GM18511 (cell line): ENCODE data around the gene CAMKK1.
A peak's percentile ranks its signal among the peaks of the same experiment; 100 is the strongest.

Experiments
- ATAC-seq: cut with Tn5 transposase; IDR thresholded peaks from one replicate; pipeline ENCODE4 v1.9.1; 2021; ENCODE audit warnings: mild to moderate bottlenecking, moderate library complexity; ENCODE audit not compliant: unreplicated experiment

Gene CAMKK1

DNA sequence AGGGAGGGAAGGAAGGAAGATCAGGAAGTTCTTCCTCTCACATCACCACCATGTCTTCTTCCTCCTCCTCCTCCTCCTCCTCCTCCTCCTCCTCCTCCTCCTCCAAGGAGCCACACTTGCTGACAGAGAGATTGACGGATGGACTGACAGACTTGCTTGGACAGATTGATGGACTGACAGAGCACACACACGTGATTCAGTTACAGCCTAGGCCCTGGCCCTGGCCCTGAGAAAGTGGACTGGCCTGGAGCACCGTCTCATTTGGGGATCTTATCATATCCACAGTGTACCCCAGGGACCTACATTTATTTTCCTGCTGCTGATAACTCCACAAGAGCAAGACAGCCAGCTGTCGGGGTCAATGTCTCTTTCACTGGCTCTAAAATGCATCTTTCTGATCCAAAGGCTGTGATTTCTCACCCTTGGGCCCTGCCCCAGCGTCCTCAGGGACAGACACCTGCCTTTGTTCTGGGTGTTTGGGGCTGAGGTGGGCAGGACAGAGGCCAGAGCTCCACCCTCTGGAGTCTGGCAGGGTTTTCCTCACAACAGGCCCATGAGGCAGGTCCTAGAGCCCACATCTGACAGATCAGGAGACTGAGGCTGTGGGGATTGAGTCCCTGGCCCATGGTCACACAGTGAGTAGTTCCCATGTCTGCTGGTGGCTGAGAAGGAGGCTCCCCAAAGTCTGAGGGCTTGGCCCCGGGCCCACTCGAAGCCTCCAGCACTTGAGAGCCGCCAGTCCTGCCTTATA is 25.7 kb upstream of the CAMKK1 start:
- ATAC-seq, result no peak

GRCh38 chr17:3917391-3917931 is 24.6 kb upstream of the CAMKK1 start:
- no peak for ATAC-seq

DNA sequence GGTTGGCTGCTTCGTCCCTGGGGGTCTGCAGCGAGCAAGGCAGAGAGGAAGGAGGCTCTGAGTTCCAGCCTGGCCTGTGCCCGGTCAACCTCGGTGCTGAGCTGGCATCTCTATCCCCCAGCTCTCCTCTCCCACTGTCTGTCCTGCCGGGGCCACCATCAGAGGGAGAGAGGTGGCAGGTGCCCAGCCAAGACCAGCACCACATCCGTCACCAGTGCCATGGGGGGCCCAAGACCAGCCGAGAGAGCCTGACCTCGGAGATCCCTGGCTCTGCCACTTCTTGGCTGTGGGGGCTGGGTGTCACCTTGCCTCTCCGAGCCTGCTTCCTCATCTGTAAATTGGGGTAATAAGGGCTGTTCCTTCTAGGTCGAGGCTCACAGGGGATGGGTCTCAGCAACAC is 24.0 kb upstream of the CAMKK1 start:
- no peak for ATAC-seq

DNA sequence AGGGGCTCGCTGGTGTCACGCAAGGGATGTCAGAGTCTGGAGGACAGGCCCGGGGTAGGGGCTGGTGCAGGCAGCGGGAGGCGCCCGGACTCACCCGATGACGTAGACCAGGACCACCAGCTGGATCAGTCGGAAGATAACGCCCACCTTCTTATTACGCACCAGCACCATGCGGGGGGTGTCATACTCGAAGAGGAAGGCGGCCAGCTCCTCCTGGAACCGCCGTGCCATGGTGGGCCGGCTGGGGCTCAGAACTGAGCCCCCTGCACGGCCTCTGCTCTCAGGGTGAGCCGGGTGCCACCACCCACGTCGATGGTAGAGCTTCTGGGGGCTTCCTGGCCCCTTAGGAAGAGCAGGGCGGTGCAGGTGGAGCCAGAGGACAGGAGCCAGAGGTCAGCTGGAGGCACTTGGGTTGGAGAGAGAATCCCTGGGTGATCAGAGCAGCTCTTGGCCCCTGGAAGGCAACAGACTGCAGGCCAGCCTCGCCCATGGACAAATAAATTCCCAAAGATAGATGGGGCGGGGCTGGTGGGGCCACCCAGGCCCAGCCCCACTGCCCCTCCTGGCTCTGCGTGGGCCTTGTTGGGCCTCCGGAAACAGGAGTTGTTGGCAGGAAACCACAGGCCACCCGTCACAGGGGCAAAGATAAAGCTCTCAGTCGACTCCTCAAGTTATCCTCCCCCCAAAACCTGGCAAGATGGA is 23.3 kb upstream of the CAMKK1 start, which contains the start of gene P2RX1:
Gene P2RX1, minus strand, starts transcription at position 471 of the 702 bp plus-strand sequence. Its CDS starts 240 bp downstream, at position 231.
- no peak for ATAC-seq

GRCh38 chr17:3915581-3915994 is 22.7 kb upstream of the CAMKK1 start:
- no peak for ATAC-seq

DNA sequence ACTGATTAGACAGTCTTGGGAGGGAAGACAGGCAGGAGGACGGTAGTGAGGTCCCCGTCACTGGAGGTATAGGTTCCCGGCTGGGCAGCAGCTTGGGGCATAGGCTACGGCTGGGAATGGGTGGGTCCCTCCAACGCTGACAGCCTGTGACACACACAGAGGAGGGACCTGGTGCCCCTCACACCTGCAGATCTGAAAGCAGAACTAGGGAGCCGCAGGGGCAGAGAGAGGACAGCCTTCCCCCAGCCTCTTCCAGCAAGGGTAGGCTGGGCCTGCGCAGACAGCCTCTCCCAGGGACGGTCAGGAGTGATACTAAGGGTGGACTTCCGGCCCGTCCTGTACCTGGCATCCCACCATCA is 21.4 kb upstream of the CAMKK1 start:
- ATAC-seq, result peak; percentile 59

DNA sequence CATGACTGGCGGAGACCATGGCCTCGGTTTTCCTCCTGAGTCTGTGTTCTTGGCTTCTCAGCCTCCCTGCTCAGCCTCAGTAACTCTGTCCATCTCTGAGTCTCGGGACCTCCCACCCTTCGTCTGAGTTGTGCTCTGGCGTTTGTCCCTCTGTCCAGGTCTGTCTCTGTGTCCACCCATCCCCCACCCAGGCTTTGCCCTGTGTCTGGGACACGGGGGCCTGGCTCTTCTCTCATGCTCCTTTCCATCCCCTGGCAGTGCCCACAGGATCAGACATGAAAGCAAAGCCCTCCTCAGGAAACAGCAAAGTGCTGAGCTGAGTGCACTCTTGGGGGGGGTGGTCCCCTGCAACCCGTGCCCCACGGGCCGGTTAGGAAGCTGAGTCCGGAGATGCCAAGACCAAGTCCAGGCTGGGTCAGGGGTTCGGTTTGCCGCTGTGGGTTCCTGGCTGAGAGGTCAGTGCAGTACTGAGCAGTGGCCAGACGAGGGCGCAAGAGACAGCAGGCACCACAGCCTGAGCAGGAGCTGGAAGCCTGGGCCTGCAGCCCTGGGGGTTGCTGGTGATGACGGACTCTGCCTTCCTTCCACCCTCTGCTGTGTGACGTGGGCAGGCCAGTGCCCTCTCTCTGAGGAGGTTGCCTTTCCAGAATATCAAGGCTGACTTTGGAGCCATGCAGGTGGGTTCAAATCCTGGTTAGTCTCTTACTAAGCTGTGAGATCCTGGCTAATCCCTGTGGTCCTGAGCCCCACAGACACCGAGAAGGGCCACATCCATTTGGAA is 20.9 kb upstream of the CAMKK1 start:
- ATAC-seq, result peak; percentile 43

GRCh38 chr17:3912827-3913226 is 20.0 kb upstream of the CAMKK1 start:
- no peak for ATAC-seq

- ATAC-seq, result peak; percentile 73
Observed at GRCh38 chr17:3911271-3912053, 18.6 kb upstream of the CAMKK1 start.

DNA sequence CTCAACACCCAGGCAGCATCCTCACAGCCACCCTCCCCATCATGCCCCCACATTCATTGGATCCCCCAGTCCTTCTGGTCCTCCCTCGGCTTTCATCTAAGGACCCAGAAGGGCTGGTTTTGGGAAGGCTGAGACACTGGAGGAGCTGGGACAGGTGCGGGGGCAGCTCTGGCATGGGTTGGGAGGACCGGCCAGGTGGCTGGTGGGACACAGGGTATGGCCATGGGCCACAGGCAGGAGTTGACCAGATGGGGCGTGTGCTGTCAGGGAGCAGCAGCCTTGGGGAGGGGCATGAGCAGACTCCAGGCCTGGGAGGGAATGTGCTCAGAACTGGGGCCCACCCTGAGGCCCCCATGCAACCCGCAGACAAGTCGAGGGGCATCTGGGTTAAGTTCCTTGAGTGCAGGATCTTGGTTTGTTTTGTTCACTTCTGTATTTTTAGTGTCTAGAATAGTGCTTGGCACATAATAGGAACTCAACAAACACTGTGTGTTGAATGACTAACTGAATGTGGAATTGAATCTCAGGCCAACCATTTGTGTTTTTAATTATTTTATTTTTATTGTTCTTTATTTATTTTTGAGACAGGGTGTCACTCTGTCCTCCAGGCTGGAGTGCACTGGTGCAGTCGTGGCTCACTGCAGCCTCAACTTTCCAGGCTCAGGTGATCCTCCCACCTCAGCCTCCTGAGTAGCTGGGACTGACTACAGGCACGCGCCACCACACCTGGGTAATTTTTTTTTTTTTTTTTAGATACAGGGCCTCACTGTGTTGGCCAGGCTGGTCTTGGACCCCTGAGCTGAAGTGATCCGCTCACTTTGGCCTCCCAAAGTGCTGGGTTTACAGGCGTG is 17.8 kb upstream of the CAMKK1 start:
- ATAC-seq, result peak; percentile 10

GRCh38 chr17:3909257-3909656 is 16.4 kb upstream of the CAMKK1 start:
- no peak for ATAC-seq

DNA sequence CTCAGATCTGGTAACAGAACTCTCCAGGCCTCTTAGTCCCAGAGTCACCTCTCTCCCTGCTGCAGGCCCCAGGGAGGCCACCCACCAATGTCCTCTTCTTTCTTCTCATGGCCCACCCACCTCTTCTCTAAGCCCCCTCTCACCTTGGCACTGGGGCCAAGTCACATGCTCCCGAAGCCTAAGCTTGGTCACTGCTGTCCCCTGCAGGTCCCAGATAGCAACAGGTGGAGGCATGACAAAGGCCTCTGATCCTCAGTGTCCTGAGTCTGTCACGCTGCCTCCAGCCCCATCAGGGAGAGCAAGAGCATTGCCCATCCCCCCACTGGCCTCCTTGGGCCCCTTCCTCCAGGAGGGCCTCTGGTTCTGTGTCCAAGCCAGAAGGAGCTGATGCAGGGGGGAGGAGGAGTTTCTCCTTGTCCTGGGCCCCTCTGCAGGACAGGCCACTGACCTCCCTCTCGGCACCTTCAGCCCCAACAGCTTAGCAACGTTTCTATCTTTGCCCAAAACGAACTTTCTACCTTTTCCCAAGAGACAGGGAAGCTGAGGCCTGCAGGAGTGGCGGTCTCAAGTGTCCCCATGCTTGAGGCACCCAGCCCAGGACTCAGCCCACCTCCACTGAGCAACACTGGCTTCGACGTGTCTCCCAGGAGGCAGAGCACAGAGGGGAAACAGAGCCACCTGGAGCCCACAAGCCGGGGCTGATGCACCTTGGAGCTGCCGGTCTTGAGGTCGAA is 14.8 kb upstream of the CAMKK1 start:
- ATAC-seq, result no peak

- ATAC-seq, result no peak
Observed at GRCh38 chr17:3906881-3907280, 14.0 kb upstream of the CAMKK1 start.

- no peak for ATAC-seq
Observed at GRCh38 chr17:3905017-3905520, 12.2 kb upstream of the CAMKK1 start.

DNA sequence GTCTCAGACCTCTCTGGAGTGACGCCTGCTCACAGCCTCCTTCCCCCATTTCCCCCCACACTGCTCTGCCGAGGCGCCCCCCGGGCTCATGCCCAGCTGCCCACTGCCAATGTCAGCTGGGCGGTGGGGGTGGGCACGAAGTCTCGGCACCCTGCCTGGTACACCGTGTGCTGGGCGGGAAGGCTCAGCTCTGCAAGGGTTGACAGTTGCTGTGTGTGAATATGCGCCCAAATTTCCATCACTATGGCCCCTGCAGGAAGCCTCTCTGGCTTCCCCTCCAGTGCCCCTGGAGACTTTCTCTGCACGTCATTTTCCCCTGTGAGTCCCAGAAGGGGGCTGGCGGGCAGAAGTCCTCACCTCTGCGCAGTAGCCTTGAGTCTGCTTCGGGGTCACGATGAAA is 11.6 kb upstream of the CAMKK1 start:
- no peak for ATAC-seq

DNA sequence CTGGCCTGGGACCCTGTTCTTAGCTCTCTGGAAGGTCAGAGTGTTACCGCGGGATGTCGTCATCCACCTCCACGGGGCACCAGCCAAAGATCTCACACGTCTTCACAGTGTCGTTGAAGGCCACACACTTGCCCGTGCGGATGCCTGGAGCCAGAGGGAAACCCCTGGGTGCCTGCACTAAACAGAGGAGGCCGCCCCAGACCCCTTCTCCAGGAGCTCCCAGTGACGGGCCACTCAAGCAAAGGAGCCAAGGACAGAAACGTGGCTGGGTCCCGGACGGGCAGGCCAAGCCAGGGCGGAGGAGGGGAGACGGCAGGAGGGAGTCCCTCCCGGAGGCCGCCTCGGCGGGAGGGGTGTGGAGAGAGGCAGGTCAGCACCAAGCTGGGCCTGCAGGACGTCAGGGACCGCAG is 11.0 kb upstream of the CAMKK1 start:
- ATAC-seq, result no peak

DNA sequence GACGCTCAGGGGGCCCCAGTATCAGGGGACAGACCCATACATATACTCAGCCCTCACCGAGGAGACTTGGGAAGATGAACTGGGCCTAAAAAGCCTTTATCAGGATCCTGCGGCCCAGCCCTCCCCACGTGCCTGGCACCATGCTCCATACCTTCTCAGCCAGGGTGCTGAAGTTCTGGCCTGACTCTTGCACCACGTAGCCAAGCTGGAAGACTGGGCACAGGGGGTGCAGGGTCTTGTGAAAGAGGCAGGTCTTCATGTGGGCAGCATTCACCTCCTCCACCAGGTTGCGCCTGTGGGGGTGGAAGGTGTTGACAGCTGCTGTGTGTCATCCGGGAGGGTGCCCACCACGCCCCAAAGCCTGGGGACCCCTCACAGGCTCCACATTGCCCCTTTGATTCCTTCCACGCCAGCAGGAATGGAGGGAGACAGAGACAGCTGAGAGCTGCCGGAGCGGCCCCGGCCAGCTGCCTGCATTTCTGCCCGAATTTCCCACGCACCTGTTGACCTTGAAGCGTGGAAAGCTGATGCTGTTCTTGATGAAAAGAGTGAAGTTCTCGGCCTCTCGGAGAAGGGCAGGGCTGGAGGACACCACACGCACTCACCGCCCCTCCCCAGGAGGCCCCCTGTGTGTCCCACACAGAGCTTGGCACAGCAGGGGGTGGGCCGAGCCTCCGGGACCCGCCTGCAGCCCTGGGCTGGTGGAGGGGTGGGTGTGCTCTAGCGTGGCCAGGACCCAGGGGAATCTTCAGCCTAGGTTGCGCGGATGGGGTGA is 10.4 kb upstream of the CAMKK1 start:
- ATAC-seq, result no peak

- no peak for ATAC-seq
Observed at GRCh38 chr17:3900646-3901045, 7.8 kb upstream of the CAMKK1 start.
